ENCODE measurements around the gene SNCG.
"Not testable (repeated sequence)": the region's sequence is repeated elsewhere in the genome, so short reads cannot be mapped to it uniquely, and the experiment has no call there.

The SNCG gene

DNA sequence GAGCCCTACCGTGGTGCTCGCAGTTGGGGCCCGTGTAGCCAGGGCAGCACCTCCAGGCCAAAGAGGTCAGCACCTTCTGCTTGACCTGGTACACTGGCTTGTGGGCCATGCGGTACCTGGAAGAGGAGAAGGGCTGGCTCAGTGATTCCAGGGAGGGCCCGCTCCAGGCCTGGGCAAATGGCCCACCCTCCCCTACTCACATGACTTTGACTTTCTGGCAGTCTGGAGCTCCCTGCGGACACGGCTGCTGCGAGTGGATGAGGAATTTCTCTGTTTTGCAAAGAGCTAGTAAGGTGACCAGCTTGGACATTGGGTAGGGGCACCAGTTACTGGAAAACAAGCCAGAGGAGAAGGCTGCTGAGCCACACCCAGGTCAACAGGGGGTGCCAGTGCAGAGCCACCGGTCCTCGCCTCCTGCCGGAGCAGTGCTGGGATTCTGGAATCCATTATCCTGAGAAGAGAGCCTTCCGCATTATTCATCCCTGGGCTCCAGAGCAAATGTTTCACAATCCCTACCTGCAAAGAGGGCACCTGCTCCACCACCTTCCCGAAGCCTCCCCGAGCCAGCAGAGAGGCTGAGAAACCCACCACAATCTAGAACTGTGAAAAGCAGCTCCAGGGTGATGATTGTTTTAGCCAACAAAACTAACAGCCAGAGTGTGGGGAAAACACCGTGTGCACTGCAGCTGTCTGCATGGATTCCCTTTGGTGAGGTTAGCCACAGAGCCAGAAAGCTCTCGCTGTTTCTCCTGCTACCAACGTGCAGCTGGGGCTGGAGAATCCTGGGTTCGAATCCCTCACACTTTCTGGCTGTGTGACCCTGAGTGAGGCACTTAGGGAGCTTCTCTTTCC is 12.8 kb upstream of the SNCG start:
- no peak for DNase-seq (ENCODE audit: low read depth)

DNA sequence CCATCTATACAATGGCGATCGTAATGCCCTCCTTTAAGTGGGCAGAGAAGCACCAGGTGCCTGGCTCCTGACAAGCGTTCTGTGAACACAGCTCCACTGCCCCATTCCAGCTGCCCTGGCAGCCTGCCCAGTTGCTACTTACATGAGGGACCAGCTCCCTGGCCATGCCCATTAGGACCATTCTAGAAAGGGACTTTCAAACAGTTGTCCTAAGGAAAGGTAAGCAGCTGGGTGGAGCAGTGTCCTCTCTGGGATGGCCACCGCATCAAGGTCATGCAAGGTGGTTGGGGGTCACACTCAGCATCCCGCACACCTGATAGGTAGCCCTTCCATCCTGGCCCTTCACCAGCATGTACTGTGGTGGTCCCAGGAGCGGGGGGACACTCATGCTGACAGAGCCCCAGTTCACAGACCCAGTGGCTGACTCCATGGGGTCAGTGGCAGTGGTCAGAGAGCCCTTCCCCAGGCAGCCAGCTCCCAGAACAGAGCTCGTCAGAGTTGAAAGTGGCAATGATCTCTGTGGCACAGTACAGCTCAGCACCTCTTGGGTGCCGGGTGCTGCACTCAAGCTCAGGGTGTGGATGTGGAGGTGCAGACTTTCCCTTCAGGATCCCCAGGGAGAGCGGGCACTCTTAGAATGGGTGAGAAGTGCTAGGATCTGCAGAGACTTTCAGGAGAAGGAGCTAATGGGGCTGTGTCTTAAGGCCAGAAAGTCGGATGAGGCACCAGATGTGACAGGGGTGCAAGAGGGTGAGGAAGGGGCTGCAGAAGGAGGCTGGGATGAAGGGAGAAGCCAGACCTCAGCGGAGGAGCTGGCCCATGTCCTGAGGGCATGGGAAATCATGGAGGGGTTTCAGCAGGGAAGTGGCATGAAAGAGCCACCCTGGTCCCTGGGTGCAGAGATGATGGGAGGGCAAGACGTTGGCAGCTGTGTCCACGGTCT is 11.9 kb upstream of the SNCG start:
- DNase-seq (ENCODE audit: low read depth) = no peak

DNA sequence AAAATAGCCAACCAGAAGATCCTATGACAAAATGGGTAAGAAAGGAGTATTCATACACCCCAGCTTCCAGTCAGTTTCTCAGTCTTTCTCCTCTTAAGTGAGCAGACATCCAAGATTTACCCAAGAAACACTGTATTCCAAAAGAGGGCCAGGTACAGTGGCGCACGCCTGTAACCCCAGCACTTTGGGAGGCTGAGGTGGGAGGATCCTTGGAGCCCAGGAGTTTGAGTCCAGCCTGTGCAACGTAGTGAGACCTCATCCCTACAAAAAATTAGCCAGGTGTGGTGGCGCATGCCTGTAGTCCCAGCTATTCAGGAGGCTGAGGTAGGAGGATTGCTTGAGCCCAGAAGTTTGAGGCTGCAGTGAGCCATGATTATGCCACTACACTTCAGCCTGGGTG is 10.6 kb upstream of the SNCG start:
- not testable (repeated sequence) for DNase-seq (ENCODE audit: low read depth)

DNA sequence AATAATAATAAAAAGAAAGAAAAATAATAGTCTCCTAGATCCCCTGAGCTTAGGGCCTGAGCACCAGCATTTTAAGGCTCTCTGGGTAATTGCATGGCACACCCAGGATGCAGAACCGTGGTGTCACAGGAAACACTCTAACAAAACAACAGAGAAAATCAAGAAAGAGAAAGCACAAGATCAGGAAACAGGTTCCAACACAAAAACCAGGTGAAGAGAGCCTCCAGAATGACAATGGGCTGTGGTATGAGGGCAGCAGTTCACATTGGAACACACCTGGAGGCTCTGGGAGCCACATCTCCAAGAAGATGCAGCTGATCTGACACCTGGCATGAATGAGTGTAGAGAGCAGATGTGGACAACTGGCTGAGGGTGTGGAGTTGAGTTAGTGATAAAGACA is 8.1 kb upstream of the SNCG start:
- DNase-seq (ENCODE audit: low read depth) = no peak

DNA sequence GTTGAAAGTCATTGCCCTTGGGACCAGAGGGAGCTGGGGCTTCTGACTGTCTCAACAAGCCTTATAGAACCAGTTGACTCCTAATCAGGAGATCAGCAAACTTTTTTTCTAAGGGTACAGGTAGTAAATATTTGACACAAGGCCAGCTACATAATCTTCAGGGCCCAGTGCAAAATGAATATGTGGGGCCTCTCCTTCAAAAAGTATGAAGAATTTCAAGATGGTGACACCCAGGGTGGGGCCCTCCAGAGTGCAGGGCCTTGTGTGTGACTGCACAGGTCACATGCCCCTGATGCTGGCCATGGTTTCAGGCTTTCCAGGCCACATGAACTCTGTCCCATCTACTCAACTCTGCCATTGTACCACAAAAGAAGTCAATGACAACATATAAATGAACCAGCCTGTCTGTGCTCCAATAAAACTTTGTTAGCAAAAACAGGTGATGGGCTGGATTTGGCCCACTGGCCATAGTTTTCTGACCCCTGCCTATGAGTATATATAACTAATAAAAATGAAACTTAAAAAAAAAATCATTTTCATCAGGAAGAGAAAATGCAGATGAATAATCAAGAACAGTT is 7.1 kb upstream of the SNCG start:
- DNase-seq (ENCODE audit: low read depth) = no peak

DNA sequence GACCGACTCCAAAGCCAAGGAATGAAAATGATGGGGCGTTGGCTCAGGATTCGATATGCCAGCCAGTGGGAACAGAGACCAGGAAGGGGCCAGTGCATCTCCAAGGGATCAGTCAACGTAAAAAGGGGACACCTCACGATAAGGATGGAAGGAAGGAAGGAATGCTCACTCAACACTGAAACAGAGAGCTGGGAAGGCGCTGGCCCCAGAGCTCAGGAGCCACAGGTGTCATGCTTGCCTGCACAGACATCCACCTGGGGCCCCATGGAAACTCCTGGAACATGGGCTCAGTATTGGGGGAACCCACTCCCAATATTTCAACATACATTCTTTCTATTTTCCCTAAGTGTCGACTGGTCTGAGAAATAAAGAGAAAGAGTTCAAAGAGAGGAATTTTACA is 6.3 kb upstream of the SNCG start:
- DNase-seq (ENCODE audit: low read depth) = no peak

DNA sequence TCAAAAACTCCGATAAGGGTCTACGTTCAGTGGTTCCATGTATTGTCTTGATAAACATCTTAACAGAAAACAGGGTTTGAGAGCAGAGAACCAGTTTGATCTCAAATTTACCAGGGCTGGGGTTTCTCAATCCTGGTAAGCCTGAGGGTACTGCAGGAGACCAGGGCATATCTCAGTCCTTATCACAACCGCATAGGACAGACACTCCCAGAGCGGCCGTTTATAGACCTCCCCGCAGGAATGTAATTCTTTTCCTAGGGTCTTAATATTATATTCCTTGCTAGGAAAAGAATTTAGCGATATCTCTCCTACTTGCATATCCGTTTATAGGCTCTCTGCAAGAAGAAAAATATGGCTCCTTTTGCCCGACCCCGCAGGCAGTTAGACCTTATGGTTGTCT is 5.7 kb upstream of the SNCG start:
- DNase-seq (ENCODE audit: low read depth) = not testable (repeated sequence)

DNA sequence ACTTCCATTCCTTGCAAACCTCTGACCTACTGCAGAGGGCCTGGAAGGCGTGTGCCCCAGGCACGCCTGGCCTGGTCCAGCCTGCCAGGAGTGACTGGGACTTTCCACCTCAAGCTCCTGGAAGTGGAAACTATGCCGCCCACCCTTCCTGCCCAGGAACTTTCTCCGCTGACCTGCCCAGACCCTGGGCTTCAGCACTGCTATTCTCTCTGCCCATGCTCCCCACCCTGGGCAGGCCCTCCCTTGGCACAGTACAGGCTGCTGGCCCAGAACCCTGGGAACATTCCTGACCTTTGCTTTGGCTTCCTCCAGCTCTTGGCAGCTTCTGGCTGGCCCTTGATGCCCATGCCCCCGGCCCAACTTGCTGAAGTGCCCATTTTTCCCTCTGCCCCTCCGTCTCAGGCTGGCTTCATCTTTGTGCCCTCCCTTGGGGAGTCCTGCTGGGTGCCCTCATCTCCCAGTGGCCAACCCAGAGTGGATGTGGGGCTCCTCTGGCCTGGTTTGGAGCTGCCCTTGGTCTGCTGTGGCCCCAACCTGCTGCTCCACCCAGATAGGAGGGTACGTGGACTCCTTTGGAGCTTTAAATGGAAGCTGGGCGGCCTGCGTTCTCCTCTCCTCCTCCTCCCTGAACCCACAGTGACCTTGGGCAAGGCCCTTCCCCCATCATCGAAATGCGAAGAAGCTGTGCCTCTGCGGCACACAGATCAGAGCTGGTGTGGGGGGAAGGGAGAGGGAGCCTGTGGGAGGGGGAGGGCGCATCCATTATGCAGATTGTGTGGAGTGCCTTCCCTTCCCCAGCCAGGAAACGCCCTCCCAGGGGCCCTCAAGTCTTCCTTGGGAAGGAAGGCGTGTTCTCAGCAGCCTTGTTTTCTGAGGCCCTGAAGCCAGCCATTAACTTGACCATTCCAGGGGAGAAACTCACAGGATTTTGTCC is 4.4 kb upstream of the SNCG start:
- no peak for DNase-seq (ENCODE audit: low read depth)

DNA sequence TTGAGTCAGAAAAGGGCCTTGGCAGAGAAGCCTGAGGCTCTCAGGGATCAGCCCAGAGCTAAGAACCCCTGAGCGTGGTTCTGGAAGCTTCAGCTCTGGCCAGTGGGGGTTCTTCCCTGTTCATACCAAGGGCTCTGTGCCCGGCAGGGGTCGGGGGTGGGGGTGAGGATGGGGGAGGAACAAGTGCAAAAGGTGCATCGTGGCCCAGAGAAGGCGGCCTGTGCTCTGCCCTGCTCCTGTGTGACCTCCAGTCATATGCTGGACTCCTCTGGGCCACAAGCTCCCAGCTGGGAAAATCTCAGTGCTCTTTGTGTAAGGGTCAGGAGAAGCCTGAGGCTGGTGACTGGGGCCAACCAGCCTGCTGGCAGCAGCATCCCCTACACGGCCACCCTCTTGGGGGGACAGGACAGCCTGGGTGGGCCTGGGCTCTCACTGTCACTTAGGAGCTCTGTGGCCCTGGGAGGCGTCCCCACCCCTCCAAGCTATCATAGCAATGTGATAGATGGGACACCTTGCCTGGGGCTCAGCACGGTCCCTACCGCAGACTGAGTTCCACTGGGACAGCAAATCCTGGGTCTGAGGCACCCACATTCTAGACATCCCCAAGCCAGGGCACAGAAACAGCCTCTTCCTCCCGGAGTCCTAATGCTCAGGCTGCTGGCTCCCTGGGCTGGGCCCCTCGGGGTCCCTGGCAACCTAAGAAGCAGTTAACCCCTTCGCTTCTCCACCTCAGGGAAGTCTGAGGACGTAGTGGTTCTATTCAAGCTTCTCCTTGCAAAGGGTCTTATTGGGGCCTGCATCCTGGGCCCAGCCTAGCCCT is 3.5 kb upstream of the SNCG start:
- no peak for DNase-seq (ENCODE audit: low read depth)

DNA sequence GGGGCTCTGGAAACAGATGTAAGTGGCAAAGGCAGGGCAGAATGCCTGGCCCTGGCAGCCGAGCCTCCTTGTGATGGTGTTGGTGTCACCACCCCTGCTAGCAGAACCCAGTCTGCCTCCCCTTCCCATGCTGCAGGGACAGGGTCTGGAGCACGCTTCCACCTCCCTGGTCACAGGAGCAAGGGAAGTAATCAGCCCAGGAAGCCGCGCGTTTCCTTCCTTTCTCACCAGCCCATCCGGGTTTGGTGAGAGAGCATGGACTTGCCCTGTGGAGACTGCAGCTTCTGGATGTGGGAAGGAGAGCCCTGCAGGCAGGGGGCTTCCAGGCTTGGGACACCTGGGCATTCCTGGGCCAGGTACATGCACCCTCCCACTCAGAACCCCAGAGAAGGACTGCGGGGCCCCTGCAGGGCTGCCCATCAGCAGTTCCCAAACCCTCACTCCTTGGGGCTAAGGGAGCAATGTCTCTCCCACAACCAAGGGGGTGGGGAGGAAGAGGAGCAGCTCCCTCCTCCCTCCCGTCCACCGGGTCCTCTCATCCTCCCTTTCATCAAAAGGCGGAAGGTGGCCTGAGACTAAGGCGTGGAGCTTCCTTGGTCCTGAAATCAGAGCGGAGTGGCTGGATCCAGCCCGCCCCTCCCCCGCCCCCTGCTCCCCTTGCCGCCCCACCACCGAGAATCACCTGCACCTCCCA is 2.8 kb upstream of the SNCG start:
- DNase-seq (ENCODE audit: low read depth) = no peak

DNA sequence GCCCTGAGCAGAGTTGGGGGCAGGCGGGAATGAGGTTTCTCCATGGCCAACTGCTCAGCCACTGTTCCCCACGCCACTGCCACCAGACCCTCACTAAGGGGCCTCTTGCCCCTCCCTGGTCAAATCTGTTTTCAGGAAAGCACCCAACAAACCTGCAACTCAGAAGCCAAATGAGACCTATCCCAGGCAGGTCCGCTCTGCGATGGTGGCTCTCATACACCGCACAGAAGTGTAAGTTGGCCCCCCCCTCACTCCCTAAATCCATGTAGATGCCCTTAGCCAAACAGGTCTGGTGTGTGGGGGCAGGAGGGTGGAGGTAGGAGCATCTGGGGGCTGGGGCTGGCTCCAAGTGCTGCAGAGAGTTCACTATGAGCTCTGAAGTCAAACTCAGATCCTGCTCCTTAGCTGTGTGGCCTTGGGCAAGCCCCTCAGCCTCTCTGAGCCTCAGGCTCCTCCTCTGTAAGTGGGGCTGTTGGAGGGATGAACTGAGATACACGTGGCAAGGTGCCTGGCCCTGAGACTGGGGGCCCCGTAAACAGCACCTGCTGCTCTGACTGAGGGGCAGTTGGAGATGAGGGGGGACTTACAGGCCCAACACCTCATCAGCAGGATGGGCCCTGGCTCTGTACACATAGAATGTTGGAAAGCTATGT is 2.1 kb upstream of the SNCG start:
- DNase-seq (ENCODE audit: low read depth) = no peak

DNA sequence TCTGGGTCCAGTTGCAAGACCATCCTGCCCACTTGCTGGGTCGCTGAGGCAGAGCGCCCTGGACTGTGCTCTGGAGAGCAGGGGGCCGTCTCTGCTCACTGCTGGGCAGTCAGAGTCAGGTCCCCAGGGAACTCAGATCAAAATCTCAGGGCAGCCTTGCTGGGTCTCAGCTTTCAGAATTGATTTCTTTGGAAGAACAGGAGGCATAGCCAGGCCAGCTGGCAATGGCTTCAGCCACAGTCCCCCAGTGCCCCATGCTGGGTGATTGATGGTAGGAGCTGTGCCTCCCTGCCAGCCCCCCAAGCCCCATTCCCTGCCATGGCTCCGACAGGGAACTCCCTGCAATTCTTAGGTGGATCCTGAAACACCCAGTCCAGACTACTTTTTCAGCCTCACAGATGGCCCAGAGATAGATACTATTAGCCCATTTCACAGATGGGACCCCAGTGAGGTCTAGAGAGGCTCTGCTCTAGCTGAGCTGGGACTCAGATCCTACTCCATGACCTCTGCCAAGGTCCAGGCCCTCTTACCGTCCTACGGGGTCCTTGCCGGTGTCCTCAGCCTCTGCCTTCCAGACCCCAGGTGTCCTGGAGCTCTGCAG is 1.5 kb upstream of the SNCG start:
- no peak for DNase-seq (ENCODE audit: low read depth)

DNA sequence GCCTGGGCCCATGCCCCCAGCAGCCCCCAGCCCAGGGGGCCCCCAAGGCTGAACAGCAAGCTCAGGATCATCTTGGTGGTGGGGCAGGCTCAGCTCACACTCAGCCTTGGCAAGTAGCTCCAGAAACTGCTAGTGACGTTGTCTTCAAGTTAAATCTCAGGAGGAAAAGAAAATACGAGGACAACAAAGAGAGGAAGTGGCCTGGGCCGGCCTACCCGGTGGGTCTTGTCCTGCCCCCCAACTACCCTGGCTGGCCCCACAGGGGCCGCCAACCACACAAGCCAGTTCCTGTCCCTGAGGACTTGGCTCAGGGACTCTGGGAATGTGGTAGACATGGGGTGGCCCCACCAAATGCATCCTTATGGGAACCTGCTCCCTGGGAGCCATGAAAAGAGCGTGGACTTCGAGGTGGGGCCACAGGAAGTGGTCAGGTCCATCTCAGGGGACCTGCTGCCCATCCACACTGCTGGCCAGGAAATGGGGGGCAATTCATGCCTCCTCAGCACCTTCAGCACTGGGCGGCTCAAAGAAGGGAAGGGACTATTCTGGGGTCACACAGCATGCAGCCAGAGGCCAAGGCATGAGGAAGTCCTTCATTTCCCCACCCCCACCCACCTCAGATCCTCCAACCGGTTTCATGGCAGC is 806 bp upstream of the SNCG start, which contains the start of gene MMRN2:
MMRN2 (minus strand) TSS at position 145 of the 645 bp plus-strand sequence; CDS start at position 71, 74 bp downstream.
- no peak for DNase-seq (ENCODE audit: low read depth)

DNA sequence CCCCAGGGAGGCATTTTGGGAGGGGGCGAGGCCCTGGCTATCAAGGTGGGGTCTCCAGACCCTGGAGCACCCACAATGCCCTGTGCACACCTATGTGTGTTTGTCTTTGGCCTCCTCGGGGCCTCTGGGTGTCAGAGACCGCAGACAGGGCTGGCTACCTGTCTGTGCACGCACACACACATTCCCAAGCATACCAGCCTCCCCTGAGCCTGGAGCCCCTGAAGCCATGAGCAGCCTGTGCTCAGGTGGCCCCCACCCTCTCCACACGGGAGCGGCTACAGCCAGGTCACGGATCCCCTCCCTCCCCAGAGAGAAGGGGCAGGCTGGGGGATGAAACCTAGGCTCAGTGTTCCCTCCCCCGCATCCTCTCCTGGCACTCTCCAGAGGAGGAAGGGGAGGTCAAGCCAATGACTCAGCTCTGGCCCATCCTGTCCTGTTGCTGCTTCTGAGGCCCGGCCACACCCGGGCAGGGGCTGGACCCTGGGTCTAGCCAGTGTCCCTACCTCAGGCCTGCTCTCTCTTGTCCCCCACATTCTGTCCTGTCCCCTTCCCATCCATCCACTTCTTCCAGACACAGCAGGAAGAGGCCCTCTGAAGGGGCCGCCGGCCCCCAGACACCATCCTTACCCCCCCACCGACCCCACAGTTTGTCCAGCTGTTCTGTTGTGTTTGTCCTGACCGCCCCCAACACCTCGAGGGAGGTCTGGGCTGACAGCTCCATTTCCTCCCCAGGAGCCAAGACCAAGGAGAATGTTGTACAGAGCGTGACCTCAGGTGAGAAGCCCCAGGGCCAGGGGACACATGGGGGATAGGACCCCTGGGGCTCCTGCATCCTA is 720 bp downstream of the SNCG start:
- no peak for DNase-seq (ENCODE audit: low read depth)

DNA sequence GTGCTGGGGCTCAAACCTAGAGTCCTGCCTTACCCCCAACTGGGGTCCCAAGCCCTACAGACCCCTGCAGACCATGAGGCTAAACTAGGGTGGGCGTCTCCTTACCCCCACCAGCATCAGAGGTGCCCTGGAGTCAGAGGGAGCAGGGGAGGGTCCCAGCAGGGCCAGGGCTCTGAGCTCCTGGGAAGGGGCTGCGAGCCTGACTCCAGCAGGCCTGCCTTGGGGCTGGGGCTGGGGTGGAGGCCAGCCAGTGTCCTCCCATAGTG is 1.3 kb downstream of the SNCG start:
- DNase-seq (ENCODE audit: low read depth) = no peak

DNA sequence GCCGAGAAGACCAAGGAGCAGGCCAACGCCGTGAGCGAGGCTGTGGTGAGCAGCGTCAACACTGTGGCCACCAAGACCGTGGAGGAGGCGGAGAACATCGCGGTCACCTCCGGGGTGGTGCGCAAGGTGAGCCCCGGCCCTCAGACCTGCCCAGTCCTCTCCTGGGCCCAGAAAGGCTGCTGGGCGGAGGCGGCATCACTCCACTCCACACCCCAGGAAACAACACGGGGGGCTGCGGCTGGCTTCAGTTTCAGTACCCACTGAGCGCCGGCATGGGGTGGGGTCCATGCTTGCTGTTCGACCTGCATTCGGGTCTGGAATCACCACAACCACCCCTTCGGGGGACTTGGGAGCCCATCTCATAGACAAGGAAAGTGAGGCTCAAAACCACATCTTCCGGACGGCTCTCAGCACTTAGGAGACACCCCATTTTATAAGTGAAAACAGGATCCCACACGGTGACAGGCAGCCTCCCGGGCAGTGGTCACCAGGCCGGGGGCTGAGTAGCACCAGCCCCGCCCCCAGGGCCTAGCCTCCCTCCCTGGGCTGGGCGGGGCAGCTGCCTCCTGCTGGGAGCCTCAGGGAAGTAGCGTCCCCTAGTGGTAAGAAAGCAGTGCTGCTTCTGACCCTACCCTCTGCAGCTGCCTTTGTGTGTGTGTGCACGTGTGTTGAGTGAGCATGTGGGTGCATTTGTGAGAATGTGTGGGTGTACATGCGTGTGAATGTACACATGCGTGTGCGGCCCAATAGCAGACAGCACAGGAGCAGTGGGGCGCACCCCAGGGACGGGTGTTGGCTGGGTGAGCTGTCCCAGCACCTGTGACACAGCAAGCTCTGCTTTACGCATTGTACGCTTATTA is 1.8 kb downstream of the SNCG start:
- no peak for DNase-seq (ENCODE audit: low read depth)

DNA sequence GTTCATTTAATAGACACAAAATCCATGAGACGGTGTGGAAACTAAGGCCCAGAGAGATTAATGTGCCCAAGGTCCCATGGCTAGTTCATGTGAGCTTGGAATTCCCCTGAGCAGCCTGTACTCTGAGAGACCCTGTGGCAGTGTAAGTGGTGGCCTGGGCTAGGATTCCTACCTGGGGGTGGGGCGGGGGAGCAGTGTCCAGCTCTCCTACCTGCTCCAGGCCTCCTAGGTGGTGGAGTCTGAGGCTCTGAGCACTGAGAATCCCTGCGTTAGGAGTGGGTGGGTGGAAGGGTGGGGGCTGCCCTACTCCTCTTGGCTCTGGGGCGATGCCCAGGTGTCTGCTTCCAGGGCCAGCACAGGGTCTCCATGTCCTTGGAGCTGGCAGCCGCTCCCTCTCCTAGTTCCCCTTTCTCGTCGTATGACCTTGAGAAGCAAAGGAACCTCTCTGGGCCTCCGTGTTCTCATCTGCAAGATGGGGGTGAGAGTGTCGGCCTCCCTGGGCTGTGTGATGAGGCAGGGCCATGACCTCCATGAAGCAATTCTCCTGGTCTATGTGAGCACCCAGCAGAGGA is 2.5 kb downstream of the SNCG start:
- no peak for DNase-seq (ENCODE audit: low read depth)
